Measurements from ENCODE around the gene TCF21.

- TF ChIP-seq CTCF (IDR thresholded peaks at IDR 0.05; ENCODE audit: insufficient read depth, low read length), result no peak
- TF ChIP-seq REST (IDR thresholded peaks at IDR 0.05; ENCODE audit: insufficient replicate concordance, low read depth), result no peak
- TF ChIP-seq GABPA (IDR thresholded peaks at IDR 0.05; ENCODE audit: low read depth), result no peak
- TF ChIP-seq POLR2AphosphoS5 (IDR thresholded peaks at IDR 0.05; ENCODE audit: low read depth), result no peak
- TF ChIP-seq SPI1 (IDR thresholded peaks at IDR 0.05; ENCODE audit: borderline replicate concordance, low read depth), result no peak
Measured at GRCh38 chr6:133939778-133940667, 51.1 kb downstream of the TCF21 start.

Measured in HL-60 (cell line).